NCI-H146 treated with DMSO at 0.1 percent for 48 hours (cell line): Measurements from ENCODE around the gene FAM210A.
"Not testable (repeated sequence)": the region's sequence is repeated elsewhere in the genome, so short reads cannot be mapped to it uniquely, and the experiment has no call there.

Experiments used
- DNase-seq: peaks from one replicate; lab custom pipeline; 2025; ENCODE audit not compliant: unreplicated experiment; lab: John Stamatoyannopoulos, UW

FAM210A gene, protein sequence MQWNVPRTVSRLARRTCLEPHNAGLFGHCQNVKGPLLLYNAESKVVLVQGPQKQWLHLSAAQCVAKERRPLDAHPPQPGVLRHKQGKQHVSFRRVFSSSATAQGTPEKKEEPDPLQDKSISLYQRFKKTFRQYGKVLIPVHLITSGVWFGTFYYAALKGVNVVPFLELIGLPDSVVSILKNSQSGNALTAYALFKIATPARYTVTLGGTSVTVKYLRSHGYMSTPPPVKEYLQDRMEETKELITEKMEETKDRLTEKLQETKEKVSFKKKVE

DNA sequence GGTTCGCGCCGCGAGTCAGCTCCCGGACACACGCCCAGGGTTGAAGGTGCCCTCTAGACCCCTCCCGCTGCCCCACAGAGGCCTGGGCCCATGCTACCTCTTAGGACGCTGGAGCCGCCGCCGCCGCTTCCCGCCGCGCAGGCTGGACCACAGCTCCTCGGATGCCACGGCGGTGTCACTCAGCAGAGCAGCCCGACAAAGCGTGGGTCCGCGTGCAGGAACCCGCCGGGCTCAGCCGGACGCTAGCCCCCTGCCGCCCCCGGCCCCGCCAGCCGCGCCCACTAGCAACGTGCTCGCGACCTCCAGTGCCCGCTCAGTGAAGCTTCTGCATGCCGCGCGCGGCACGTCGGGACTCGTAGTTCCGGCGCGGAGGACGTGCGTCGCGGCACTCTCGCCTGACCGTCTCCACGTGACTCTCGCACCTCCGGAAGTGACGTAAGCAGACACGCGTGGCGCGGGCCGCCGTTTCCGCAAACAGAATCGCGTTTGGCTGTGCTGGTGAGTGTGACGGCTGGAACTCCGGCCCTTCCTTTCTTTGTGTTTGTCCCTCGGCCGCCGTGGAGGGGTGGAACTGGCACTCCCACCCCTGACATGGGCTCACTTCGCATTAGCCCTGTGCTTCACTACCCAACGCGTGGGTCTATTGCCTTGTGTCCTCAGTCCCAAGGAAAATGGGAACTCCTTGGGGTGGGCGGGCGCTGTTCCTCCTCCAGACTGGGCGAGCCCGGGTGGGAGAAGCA is at the start of gene FAM210A, which contains the start of gene RNMT:
Gene FAM210A (minus strand): TSS at position 327 of the 740 bp plus-strand sequence. CDS start 44,481 bp downstream, outside the sequence.
Gene RNMT (plus strand): TSS at position 442 of the 740 bp plus-strand sequence. CDS start 4,845 bp downstream, outside the sequence.
- peak; percentile 97 for DNase-seq

DNA sequence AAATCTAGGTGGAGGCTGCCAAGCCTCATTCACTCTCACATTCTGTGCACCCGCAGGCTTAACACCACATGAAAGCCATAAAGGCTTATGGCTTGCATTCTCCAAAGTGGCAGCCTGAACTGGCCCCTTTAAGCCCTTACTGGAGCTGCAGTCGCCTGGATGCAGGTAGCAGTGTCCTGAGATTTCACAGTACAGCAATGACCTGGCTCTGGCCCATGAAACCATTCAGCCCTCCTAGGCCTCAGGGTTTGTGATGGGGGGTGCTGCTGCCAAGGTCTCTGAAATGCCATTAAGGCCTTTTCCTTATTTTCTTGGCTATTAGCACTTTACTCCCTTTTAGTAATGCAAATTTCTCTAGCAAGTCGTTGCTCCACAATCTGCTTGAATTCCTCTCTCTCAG is 48.7 kb upstream of the FAM210A start:
- no peak for DNase-seq

DNA sequence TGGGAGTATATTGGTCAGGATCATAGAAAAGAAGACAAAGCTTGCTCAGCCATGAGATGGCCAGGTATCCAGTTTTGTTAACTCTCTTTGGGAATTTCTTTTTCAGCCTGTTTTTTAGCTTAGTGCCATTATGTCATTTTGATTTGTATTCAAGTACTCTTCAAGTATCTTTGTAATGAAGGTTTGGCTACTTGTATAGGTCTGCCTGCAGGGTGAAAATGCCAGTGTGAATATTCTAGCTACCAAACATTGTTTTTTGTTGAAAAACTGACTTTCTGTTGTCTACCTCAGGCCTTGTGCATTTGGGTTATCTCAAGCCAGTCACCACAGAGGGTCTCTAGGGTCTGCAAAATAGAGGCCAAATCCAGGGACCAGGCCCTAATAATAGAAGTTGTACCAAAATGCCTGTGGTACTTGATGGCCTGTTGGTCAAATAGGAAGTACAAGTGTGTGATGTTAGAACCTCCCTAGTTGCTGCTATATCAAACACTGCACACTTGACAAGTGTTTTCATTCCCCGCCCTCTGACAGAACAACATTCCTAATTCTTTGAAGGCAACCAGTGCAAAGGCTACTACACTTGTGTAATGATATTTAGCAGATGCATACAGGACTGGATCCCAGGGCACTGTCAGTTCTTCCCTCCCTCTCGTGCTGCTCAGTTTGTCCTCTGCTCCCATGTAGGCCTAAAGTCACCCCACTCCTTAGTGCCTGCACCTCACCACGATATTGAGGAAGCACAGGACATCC is 36.5 kb upstream of the FAM210A start:
- no peak for DNase-seq

DNA sequence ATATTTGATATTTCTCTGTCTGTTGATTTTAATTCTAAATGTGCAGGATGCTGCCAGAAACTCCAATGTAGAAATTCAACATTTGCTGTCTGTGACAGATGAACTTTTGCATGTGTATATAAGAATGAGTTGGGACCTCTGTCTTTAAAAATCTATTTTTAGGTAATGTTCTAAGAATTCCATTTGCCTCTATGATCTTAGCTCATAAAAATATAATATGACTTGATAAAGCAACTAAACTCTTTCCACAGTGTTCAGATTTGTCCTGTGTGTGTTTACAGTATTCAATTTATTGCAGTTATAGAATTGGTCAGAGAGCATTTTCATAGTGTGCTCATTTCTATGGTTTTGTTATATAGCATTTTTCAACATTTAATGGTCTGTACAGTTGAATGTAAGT is 33.7 kb upstream of the FAM210A start:
- DNase-seq = no peak

DNA sequence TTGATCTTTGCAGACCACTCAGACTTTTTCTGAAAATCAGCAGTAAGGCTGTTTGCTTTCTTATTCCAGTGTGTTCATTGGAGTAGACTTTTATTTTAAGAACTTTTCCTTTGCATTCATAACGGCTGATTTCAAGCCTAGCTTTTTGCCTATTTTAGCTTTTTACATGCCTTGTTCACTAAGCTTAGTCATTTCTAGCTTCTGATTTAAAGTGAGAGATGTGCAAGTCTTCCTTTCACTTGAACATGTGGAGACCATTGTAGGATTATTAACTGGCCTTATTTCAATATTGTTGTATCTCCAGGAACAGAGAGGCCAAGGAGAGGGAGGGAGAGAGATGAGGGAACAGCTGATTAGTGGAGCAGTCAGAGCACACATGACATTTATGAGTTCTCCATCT is 32.3 kb upstream of the FAM210A start:
- no peak for DNase-seq

DNA sequence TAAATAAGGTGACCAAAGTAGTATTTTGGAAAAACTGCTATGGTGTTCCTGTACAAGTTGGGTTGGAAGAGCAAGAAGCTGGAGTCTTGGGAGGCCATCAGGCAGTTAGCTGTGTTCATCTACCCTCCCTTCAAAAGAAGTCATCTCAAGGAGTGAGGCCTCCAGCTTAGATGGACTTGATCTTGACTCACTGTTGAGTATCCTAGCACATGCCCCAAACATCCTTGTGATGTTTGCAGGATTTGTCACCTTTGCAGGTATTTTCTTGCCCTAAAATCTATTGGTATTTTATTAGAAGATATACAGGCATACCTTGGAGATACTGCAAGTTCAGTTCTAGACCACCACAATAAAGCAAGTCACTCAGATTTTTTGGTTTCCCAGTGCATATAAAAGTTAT is 30.3 kb upstream of the FAM210A start:
- no peak for DNase-seq

DNA sequence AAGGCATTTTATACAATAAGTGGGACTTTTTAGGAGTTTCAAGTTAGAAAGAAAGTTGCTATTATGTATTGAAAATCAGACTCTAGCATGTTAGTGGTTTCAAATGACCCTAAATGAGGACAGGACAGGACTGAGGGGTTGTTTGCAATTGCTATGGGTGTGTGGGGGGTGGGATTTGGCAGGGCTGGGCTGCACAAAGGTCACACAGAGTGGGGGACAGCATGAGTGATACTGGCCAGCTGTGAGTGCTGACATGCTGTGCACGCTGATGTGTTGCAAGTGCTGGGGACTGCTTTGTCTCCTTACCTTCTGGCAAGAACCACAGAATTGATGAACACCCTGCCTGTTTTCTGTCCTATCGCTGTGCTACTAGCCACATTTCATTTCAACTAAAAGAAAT is 29.9 kb upstream of the FAM210A start:
- DNase-seq = no peak

DNA sequence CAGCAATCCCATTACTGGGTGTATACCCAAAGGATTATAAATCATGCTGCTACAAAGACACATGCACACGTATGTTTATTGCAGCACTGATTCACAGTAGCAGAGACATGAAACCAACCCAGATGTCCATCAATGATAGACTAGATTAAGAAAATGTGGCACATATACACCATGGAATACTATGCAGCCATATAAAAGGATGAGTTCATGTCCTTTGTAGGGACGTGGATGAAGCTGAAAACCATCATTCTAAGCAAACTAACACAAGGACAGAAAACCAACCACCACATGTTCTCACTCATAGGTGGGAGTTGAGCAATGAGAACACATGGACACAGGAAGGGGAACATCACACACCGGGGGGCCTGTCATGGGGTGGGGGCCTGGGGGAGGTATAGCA is 25.2 kb upstream of the FAM210A start:
- not testable (repeated sequence) for DNase-seq

DNA sequence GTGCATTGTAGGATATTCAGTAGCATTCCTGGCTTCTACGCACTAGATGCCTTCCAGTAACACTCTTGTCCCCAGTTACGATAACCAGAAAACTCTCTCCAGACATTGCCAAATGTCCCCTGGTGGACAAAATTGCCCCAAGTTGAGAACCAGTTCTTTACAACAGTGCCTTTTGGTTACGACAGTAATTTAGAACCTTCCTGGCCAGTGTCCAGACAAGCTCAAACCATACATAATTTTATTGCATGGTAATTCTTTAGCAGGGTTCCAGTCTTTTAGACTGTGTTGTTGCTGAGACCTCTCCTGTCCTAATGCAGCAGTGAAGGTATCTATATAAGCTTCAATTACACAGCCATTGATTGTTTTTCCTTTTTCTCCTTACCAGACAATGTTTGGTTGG is 20.3 kb upstream of the FAM210A start:
- no peak for DNase-seq

DNA sequence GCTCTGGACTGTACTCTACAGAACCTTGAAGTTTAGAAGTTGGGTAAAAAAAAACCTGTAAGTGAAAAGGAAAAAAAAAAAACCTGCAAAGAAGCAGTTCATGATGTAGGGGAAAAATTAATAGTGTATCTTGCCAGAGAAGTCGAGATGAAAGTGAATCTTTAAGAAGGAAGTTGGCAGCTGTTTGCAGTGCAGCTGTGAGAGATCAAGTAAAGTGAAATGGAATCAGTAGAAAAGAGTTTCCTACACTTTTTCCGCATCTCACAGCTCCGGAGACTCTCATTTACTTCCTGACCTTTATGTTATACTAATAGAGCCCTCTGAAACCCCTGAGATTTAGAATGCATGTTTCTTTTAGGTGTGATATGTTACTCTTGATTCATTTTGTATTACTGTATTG is 19.3 kb upstream of the FAM210A start:
- DNase-seq = no peak

DNA sequence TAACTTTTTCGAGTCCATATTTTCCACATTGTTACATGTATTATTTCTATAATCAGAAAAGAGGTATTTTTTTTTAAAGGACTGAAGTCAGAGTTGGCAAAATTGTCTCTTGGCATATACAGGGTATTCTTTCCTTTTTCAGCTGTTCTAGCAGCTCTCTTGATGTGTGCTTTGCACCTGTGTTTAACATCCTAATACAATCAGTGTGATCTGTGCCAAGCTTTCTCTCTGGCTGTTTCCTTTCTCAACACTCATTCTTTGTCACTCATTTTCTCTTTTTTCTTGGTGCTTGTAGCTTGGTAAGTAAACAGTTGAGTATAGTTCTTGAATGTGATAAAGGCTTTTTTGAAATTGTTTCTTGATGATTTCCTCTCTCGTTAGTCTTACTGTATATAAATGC is 9.3 kb upstream of the FAM210A start:
- DNase-seq = no peak

DNA sequence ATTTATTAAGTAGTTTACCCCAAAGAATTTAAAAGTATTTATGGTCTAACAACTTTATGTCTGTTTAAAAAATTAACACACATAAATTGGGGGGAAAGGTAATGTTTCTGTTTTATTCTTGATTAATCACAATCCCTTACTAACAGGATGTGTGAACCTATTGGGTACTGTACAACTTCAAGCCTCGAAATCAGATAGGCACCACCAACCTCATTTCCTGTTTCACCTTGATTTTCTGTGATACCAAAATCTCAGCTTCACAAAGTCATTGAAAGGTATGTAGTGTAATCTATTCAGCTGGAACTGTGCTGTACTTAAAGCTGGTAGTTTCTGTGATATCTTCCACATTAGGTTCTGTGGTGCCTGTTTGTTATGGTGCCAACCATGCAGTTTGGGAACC is 4.1 kb upstream of the FAM210A start:
- no peak for DNase-seq

DNA sequence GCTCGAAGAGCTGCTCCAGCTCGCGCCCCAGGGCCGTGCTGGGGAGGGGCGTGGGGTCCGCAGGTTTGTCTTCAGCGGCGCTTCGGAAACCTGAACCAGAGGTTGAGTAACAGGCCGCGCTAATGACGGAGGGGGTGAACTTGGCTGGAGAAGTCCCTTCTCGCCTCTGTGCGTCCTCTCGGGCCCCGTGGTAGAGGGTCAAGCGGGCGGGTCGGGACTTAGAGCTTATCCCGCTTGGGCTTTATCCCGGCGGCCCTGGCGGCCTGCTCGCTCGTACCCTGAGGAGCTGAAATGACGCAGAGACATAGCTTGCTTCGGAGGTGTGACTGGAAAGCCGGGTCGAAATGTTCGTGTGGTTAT is 594 bp upstream of the FAM210A start:
- peak; percentile 75 for DNase-seq

DNA sequence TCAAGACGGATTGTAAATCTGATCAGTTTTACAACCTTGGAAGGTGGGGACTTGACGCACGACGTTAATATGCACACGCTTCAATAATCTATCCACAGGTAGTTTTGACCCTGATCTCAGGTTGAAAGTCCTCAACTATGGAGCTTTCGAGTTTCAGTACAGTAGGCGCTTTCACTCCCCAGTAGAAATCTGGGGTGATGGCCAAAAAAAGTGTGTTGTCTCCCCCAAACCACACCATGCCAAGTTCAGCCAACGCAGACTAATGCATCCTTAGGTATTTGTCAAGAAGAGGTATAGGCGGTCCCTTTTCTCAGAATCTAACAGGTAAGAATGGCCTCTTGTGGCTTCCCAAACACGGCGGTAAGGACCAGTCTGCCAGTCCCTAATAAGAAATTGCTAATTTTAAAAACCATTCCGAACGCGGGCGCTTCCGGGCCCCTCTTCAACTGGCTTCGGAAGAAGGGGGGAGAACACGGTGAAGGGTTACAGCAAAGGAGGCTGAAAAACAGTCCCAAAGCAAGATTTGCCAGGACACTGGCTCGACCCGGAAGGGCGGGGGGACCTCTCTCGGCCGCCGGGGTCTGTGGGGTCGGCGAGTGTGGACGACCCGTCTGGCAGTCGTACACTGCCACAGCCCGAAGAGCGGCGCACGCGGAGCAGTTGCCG is 659 bp downstream of the FAM210A start:
- DNase-seq = peak; percentile 64

DNA sequence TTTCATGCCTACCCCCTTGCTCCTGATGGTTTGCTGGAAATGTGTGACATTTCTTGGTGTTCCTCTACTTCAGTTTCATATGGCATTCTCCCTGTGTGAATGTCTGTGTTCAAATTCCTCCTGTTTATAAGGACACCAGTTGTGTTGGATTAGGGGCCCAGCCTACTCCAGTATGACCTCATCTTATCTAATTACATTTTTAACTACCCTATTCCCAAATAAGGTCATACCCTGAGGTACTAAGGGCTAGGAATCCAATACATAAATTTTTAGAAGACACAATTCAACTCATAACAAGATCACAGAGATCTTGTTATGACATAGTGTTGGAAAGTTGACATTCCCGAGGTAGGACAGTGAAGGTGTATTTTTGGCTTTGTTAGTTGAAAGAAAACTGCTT is 5.5 kb downstream of the FAM210A start:
- DNase-seq = no peak

DNA sequence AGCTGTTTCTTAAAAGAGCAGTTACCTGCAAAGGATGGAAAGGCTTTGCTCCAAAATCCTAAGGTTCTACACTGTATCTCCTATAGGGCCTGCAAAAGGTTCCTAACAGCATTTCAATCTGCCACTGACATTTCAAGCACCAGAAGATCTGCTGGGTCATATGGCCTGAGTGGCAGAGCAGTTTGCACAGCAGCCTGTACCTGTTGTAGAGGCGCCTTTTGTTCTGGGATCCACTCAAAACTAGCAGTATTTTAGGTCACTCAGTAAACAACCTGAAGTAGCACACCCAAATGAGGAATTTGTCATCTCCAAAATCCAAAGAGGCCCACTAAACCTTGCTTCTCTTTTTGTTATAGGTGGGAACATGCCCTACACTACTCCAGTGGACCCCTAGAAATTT is 6.2 kb downstream of the FAM210A start:
- no peak for DNase-seq

DNA sequence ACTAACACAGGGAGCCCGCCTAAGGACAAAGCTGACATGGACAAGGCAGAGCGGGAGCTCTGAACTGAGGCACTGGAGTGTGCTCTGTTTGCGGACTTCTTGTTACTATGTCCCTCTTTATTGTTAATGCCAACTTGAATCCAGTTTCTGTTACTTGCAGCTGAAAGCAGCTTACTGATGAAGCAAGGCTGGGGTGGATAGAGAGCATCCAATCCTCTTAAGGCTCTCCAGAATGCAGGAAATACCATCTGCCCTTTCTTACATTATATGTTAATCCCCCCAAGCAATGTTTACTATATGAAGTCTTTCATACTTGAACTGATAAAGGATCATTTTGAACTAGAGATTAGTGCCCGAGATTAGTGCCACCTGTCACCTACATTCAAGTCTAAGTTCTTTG is 9.4 kb downstream of the FAM210A start:
- no peak for DNase-seq

DNA sequence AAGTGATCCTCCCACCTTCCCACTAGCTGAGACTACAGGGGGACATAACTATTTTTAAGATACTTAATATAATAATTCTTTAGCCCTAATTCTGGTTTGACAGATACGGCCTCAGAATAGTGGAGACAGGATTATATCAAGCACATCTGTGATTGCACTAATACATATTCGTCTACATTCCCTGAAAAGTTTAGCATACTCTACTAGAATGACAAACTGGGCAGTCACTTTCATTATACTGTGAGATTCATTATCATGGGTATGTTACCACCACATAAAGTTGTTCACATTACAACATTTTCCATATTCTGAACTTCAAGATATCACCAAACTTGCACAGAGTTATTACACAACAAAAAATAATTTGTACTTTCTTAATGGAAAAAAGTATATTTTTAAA is 11.0 kb downstream of the FAM210A start:
- DNase-seq = no peak

DNA sequence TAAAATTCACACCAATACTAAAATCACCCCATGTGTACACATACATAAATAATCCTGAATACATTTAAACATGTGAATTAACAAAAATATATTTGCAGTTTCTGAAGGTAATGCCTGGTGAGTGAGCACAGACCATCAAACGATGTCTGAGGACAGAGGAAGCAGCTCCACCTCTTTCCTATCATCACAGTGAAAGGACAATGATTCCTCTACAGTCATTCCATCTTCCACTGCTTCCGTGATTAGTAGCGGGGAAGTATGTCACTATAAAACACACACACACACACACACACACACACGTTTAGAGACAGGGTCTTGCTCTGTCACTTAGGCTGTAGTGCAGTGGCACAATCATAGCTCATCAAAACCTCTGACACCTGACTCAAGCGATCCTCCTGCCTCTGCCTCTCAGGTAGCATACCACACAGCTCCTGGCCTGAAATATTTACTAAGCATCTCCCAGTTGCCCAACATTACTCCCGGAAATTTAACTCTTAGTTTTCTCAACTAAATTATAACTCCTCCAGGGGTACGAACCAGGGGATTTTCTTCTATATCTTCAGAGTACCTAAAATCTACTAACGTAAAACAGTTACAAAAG is 12.8 kb downstream of the FAM210A start:
- DNase-seq = no peak

DNA sequence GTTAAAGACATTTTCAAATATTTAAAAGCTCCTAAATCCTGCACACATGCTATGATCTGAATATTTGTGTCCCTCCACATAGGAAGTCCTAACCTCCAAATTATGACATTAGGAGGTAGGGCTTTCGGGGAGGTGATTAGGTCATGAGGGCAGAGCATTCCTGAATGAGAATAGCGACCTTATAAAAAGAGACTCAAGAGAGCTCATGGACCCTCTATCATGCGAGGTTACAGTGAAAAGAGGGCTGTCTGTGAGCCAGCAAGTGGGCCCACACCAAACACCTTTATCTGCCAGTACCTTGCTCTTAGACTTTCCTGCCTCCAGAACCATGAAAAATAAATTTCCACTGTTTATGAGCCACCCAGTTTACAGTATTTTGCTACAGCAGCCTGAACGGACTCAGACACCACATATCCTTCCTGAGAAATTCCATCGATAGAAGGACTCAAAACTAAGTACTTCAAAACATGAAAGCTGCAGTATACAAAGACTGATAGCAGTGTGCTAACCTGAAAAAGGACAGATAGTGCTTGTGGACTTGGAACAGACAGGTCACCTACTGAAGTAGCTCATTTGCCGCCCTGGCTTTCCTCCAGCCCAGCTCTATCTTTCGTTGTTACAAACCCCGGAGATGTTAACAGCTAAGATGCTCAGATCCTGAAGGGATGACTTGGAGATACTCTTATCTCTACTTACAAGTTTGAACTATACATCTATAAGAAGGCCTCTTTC is 13.8 kb downstream of the FAM210A start:
- DNase-seq = no peak
